HepG2 (cell line): ENCODE data around the gene DHX16. TPM values are rescaled to one million over a fixed set of nuclear protein-coding genes. Genes with fewer than 3 reads are reported as not detected.

ENCODE experiments used
- ARNT2 ChIP-seq: sonication (generic); formaldehyde crosslinking; IDR thresholded peaks from 2 replicates; pipeline ENCODE4 v1.8.0; 2022; ENCODE audit warnings: mild to moderate bottlenecking, low read depth, missing genetic modification reagents, moderate library complexity
- GATA4 ChIP-seq: sonication (generic); IDR thresholded peaks from 2 replicates; pipeline ENCODE4 v1.6.1; 2016; ENCODE audit warnings: antibody characterized with exemption, low read depth, borderline replicate concordance
- HCFC1 ChIP-seq: fragments of 150-350 bp; IDR thresholded peaks from 2 replicates; pipeline ENCODE4 v1.6.1; 2014; ENCODE audit warnings: low read depth, low read length
- KLF6 ChIP-seq: IDR thresholded peaks from 2 replicates; pipeline ENCODE4 v1.8.0; 2016; ENCODE audit warnings: missing biosample characterization, missing genetic modification reagents
- MED13 ChIP-seq: sonication (generic); formaldehyde crosslinking; IDR thresholded peaks from 2 replicates; pipeline ENCODE4 v1.5.0; 2020; ENCODE audit warnings: missing genetic modification reagents
- PPARG ChIP-seq: conservative IDR thresholded peaks from 2 replicates; pipeline ENCODE4 v1.6.1; 2016; ENCODE audit warnings: missing biosample characterization, missing genetic modification reagents
- SOX5 ChIP-seq: IDR thresholded peaks from 2 replicates; pipeline ENCODE4 v1.6.1; 2016; ENCODE audit warnings: borderline replicate concordance
- ZFAT ChIP-seq: sonication (generic); formaldehyde crosslinking; conservative IDR thresholded peaks from 2 replicates; pipeline ENCODE4 v1.8.1; 2023; ENCODE audit warnings: missing genetic modification reagents, inconsistent platforms
- ZFP90 ChIP-seq: sonication (generic); formaldehyde crosslinking; IDR thresholded peaks from 2 replicates; pipeline ENCODE4 v1.8.0; 2022; ENCODE audit warnings: missing genetic modification reagents, mild to moderate bottlenecking, inconsistent platforms, borderline replicate concordance
- ZKSCAN8 ChIP-seq: IDR thresholded peaks from 2 replicates; pipeline ENCODE4 v1.6.1; 2016; ENCODE audit warnings: borderline replicate concordance, missing genetic modification reagents, missing compliant biosample characterization
- ZNF225 ChIP-seq: sonication (generic); formaldehyde crosslinking; IDR thresholded peaks from 2 replicates; pipeline ENCODE4 v1.4.0; 2020; ENCODE audit warnings: mild to moderate bottlenecking, missing genetic modification reagents
- ZNF367 ChIP-seq: sonication (generic); formaldehyde crosslinking; IDR thresholded peaks from 2 replicates; pipeline ENCODE4 v1.4.0; 2020; ENCODE audit warnings: missing genetic modification reagents, borderline replicate concordance
- ZNF562 ChIP-seq: sonication (generic); formaldehyde crosslinking; IDR thresholded peaks from 2 replicates; pipeline ENCODE4 v1.8.0; 2022; ENCODE audit warnings: missing genetic modification reagents, borderline replicate concordance
- ZNF737 ChIP-seq: sonication (generic); formaldehyde crosslinking; IDR thresholded peaks from 2 replicates; pipeline ENCODE4 v1.5.0; 2020; ENCODE audit warnings: missing genetic modification reagents, mild to moderate bottlenecking, borderline replicate concordance
- ZXDC ChIP-seq: sonication (generic); formaldehyde crosslinking; IDR thresholded peaks from 2 replicates; pipeline ENCODE4 v1.5.0; 2020; ENCODE audit warnings: mild to moderate bottlenecking, missing genetic modification reagents
- polyA plus RNA-seq, 8 experiments: library from polyadenylated mRNA; depleted of rRNA in 3 of 8; stranded (reverse) in 7 of 8; unstranded in 1 of 8; fragments of >200 nt; fragmentation: Illumina TruSeq in 4 of 8; extraction: Trizol in 4 of 8; gene quantifications; 2 replicates each; pipeline versions ENCODE4 v1.2.1 to v1.2.3, GENCODE V29; 2011 to 2016; ENCODE audit warnings: low read depth in 4 of 8, missing spikeins in 1 of 8, mixed read lengths in 1 of 8; ENCODE audit not compliant: insufficient read depth in 1 of 8
- total RNA-seq, 5 experiments: library from RNA; depleted of rRNA; stranded (reverse); fragments of >200 nt; fragmentation: Illumina TruSeq; extraction: Trizol; gene quantifications; 2 replicates each; pipeline ENCODE4 v1.2.3, GENCODE V29; 2016; ENCODE audit warnings: low read depth in 1 of 5
- TF ChIP-seq, protein P1 (sequence below): sonication (generic); formaldehyde crosslinking; IDR thresholded peaks from 2 replicates; pipeline ENCODE4 v1.4.0; 2020; ENCODE audit warnings: missing genetic modification reagents
- TF ChIP-seq, protein P2 (sequence below): sonication (generic); formaldehyde crosslinking; IDR thresholded peaks from 2 replicates; pipeline ENCODE4 v1.4.0; 2020; ENCODE audit warnings: missing genetic modification reagents
- TF ChIP-seq, protein P3 (sequence below): IDR thresholded peaks from 2 replicates; pipeline ENCODE4 v1.6.1; 2016; ENCODE audit warnings: low read depth, borderline replicate concordance

Gene DHX16
- total and polyA plus RNA-seq, 2 of the 13 experiments (the other 11 are each of a cell fraction or from before 2014, with no cell fraction given): 57.0 to 58.5 TPM

GRCh38 chr6:30672445-30673253 lies at the start of gene DHX16 (continued):
- TF ChIP-seq, protein P1, sequence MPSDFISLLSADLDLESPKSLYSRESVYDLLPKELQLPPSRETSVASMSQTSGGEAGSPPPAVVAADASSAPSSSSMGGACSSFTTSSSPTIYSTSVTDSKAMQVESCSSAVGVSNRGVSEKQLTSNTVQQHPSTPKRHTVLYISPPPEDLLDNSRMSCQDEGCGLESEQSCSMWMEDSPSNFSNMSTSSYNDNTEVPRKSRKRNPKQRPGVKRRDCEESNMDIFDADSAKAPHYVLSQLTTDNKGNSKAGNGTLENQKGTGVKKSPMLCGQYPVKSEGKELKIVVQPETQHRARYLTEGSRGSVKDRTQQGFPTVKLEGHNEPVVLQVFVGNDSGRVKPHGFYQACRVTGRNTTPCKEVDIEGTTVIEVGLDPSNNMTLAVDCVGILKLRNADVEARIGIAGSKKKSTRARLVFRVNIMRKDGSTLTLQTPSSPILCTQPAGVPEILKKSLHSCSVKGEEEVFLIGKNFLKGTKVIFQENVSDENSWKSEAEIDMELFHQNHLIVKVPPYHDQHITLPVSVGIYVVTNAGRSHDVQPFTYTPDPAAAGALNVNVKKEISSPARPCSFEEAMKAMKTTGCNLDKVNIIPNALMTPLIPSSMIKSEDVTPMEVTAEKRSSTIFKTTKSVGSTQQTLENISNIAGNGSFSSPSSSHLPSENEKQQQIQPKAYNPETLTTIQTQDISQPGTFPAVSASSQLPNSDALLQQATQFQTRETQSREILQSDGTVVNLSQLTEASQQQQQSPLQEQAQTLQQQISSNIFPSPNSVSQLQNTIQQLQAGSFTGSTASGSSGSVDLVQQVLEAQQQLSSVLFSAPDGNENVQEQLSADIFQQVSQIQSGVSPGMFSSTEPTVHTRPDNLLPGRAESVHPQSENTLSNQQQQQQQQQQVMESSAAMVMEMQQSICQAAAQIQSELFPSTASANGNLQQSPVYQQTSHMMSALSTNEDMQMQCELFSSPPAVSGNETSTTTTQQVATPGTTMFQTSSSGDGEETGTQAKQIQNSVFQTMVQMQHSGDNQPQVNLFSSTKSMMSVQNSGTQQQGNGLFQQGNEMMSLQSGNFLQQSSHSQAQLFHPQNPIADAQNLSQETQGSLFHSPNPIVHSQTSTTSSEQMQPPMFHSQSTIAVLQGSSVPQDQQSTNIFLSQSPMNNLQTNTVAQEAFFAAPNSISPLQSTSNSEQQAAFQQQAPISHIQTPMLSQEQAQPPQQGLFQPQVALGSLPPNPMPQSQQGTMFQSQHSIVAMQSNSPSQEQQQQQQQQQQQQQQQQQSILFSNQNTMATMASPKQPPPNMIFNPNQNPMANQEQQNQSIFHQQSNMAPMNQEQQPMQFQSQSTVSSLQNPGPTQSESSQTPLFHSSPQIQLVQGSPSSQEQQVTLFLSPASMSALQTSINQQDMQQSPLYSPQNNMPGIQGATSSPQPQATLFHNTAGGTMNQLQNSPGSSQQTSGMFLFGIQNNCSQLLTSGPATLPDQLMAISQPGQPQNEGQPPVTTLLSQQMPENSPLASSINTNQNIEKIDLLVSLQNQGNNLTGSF: no peak
- peak; percentile 58; the same call in 1 of the 2 replicates for TF ChIP-seq SOX5 (CRISPR knock-in tag)
- no peak for TF ChIP-seq GATA4
- TF ChIP-seq ZNF562 (CRISPR knock-in tag): no peak
- TF ChIP-seq, protein P2, sequence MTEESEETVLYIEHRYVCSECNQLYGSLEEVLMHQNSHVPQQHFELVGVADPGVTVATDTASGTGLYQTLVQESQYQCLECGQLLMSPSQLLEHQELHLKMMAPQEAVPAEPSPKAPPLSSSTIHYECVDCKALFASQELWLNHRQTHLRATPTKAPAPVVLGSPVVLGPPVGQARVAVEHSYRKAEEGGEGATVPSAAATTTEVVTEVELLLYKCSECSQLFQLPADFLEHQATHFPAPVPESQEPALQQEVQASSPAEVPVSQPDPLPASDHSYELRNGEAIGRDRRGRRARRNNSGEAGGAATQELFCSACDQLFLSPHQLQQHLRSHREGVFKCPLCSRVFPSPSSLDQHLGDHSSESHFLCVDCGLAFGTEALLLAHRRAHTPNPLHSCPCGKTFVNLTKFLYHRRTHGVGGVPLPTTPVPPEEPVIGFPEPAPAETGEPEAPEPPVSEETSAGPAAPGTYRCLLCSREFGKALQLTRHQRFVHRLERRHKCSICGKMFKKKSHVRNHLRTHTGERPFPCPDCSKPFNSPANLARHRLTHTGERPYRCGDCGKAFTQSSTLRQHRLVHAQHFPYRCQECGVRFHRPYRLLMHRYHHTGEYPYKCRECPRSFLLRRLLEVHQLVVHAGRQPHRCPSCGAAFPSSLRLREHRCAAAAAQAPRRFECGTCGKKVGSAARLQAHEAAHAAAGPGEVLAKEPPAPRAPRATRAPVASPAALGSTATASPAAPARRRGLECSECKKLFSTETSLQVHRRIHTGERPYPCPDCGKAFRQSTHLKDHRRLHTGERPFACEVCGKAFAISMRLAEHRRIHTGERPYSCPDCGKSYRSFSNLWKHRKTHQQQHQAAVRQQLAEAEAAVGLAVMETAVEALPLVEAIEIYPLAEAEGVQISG (CRISPR knock-in tag): peak; percentile 98
- TF ChIP-seq MED13: peak; percentile 66
- TF ChIP-seq ZFAT (CRISPR knock-in tag): no peak
- TF ChIP-seq ZNF737 (CRISPR knock-in tag): peak; percentile 68; the same call in 1 of the 2 replicates
- TF ChIP-seq ZNF367 (CRISPR knock-in tag): no peak
- TF ChIP-seq PPARG (CRISPR knock-in tag): peak; percentile 60; the same call in 1 of the 2 replicates
- TF ChIP-seq, protein P3, sequence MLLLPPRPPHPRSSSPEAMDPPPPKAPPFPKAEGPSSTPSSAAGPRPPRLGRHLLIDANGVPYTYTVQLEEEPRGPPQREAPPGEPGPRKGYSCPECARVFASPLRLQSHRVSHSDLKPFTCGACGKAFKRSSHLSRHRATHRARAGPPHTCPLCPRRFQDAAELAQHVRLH (CRISPR knock-in tag): peak; percentile 83; the same call in 1 of the 2 replicates
- no peak; the same call in 1 of the 2 replicates for TF ChIP-seq KLF6 (CRISPR knock-in tag)
- peak; percentile 31; the same call in 1 of the 2 replicates for TF ChIP-seq ZFP90
- peak; percentile 87; the same call in 1 of the 2 replicates for TF ChIP-seq ZKSCAN8 (CRISPR knock-in tag)
- peak; percentile 62 for TF ChIP-seq HCFC1
- peak; percentile 95 for TF ChIP-seq ZNF225 (CRISPR knock-in tag)
- no peak; the same call in 1 of the 2 replicates for TF ChIP-seq ARNT2 (CRISPR knock-in tag)
- TF ChIP-seq ZXDC (CRISPR knock-in tag): no peak
